HepG2 (cell line): ENCODE data around the gene ITGB5. TPM values are rescaled to one million over a fixed set of nuclear protein-coding genes. Genes with fewer than 3 reads are reported as not detected.

Experiments
- CEBPB ChIP-seq: IDR thresholded peaks from 2 replicates; pipeline ENCODE4 v1.6.1; 2011; ENCODE audit warnings: low read depth, low read length, improper control_type of control experiment, borderline replicate concordance
- CEBPG ChIP-seq: IDR thresholded peaks from 2 replicates; pipeline ENCODE4 v1.6.1; 2016
- CSRNP1 ChIP-seq: sonication (generic); formaldehyde crosslinking; IDR thresholded peaks from 2 replicates; pipeline ENCODE4 v1.8.1; 2023; ENCODE audit warnings: mild to moderate bottlenecking, missing genetic modification reagents
- EEA1 ChIP-seq: sonication (generic); formaldehyde crosslinking; IDR thresholded peaks from 2 replicates; pipeline ENCODE4 v1.5.1; 2020; ENCODE audit warnings: mild to moderate bottlenecking, missing genetic modification reagents, borderline replicate concordance
- MXD4 ChIP-seq: IDR thresholded peaks from 2 replicates; pipeline ENCODE4 v1.6.1; 2016; ENCODE audit warnings: mild to moderate bottlenecking, missing biosample characterization, missing genetic modification reagents
- NFAT5 ChIP-seq: sonication (generic); formaldehyde crosslinking; IDR thresholded peaks from 2 replicates; pipeline ENCODE4 v1.4.0; 2020; ENCODE audit warnings: missing genetic modification reagents
- NR2F1 ChIP-seq, 2 experiments: fragments of 450-650 bp in 1 of 2; formaldehyde crosslinking in 1 of 2; IDR thresholded peaks; 2 replicates each; pipeline versions ENCODE4 v1.5.0 to v1.6.1; 2016 to 2020; ENCODE audit warnings: mild to moderate bottlenecking in 1 of 2, missing compliant biosample characterization in 1 of 2, missing genetic modification reagents in 1 of 2, moderate library complexity in 1 of 2
- PRPF4 ChIP-seq: fragments of 200-400 bp; formaldehyde crosslinking; IDR thresholded peaks from 2 replicates; pipeline ENCODE4 v1.6.1; 2016; ENCODE audit warnings: low read length, low read depth; ENCODE audit not compliant: poor library complexity, severe bottlenecking
- RBM22 ChIP-seq: fragments of 200-400 bp; formaldehyde crosslinking; optimal IDR thresholded peaks from 2 replicates; pipeline ENCODE3; 2017; ENCODE audit warnings: mild to moderate bottlenecking, low read length, moderate library complexity
- THAP11 ChIP-seq: IDR thresholded peaks from 2 replicates; pipeline ENCODE4 v1.6.1; 2016; ENCODE audit warnings: missing biosample characterization, missing genetic modification reagents
- THYN1 ChIP-seq: sonication (generic); formaldehyde crosslinking; IDR thresholded peaks from 2 replicates; pipeline ENCODE4 v1.8.1; 2023; ENCODE audit warnings: low read depth, mild to moderate bottlenecking, moderate library complexity, missing genetic modification reagents, borderline replicate concordance
- ZBTB7B ChIP-seq: sonication (generic); formaldehyde crosslinking; IDR thresholded peaks from 2 replicates; pipeline ENCODE4 v1.4.0; 2020; ENCODE audit warnings: missing genetic modification reagents
- ZNF10 ChIP-seq: sonication (generic); formaldehyde crosslinking; IDR thresholded peaks from 2 replicates; pipeline ENCODE4 v1.4.0; 2020; ENCODE audit warnings: mild to moderate bottlenecking, low read depth, missing genetic modification reagents, borderline replicate concordance
- ZNF317 ChIP-seq: sonication (generic); formaldehyde crosslinking; IDR thresholded peaks from 2 replicates; pipeline ENCODE4 v1.5.0; 2020; ENCODE audit warnings: mild to moderate bottlenecking, missing genetic modification reagents
- ZNF503 ChIP-seq: sonication (generic); formaldehyde crosslinking; IDR thresholded peaks from 2 replicates; pipeline ENCODE4 v1.4.0; 2020; ENCODE audit warnings: missing genetic modification reagents
- ZNF770 ChIP-seq: sonication (generic); formaldehyde crosslinking; IDR thresholded peaks from 2 replicates; pipeline ENCODE4 v1.5.0; 2020; ENCODE audit warnings: mild to moderate bottlenecking, missing genetic modification reagents
- polyA plus RNA-seq, 8 experiments: library from polyadenylated mRNA; depleted of rRNA in 3 of 8; stranded (reverse) in 7 of 8; unstranded in 1 of 8; fragments of >200 nt; fragmentation: Illumina TruSeq in 4 of 8; extraction: Trizol in 4 of 8; gene quantifications; 2 replicates each; pipeline versions ENCODE4 v1.2.1 to v1.2.3, GENCODE V29; 2011 to 2016; ENCODE audit warnings: low read depth in 4 of 8, missing spikeins in 1 of 8, mixed read lengths in 1 of 8; ENCODE audit not compliant: insufficient read depth in 1 of 8
- total RNA-seq, 5 experiments: library from RNA; depleted of rRNA; stranded (reverse); fragments of >200 nt; fragmentation: Illumina TruSeq; extraction: Trizol; gene quantifications; 2 replicates each; pipeline ENCODE4 v1.2.3, GENCODE V29; 2016; ENCODE audit warnings: low read depth in 1 of 5

Gene ITGB5
- total and polyA plus RNA-seq, 2 of the 13 experiments (the other 11 are each of a cell fraction or from before 2014, with no cell fraction given): 74.1 to 343 TPM

- TF ChIP-seq ZNF770 (CRISPR knock-in tag) (peak; percentile 47; the same call in 1 of the 2 replicates), THYN1 (CRISPR knock-in tag) (no peak), EEA1 (no peak), NR2F1 (CRISPR knock-in tag; IDR thresholded peaks at IDR 0.05) (no peak), ZNF317 (CRISPR knock-in tag) (no peak), MXD4 (CRISPR knock-in tag) (no peak), CEBPG (CRISPR knock-in tag) (peak; percentile 45), THAP11 (CRISPR knock-in tag) (no peak), ZNF10 (CRISPR knock-in tag) (no peak), RBM22 (peak; percentile 4), NFAT5 (CRISPR knock-in tag) (no peak), ZNF503 (no peak), CEBPB (peak; percentile 55; the same call in 1 of the 2 replicates), ZBTB7B (CRISPR knock-in tag) (no peak), PRPF4 (no peak), CSRNP1 (CRISPR knock-in tag) (no peak)
Observed at GRCh38 chr3:124818398-124819091, 68.6 kb downstream of the ITGB5 start (continued).
